Activated T-helper 1 cell treated with anti-CD3 and anti-CD28 coated beads, Interleukin-2, amount 50 U/mL, for 16 hours (primary cell): ENCODE data around the gene SPIB.
A peak's percentile ranks its signal among the peaks of the same experiment; 100 is the strongest.
"Not testable (repeated sequence)": the region's sequence is repeated elsewhere in the genome, so short reads cannot be mapped to it uniquely, and the experiment has no call there.

Experiments
- DNase-seq, 2 donors: peaks; one replicate each; pipeline ENCODE4 v3.0.0-alpha.2; 2020; ENCODE audit warnings: low read depth in 1 of 2, low spot score in 1 of 2

The SPIB gene

GRCh38 chr19:50390952-50391351 lies 27.8 kb upstream of the SPIB start:
- DNase-seq = not testable (repeated sequence)

- no peak for DNase-seq
Measured at GRCh38 chr19:50392759-50393158, 26.0 kb upstream of the SPIB start.

- DNase-seq = no peak
Measured at GRCh38 chr19:50393589-50393988, 25.1 kb upstream of the SPIB start.

- DNase-seq = no peak
Measured at GRCh38 chr19:50394017-50394416, 24.7 kb upstream of the SPIB start.

- DNase-seq = no peak
Measured at GRCh38 chr19:50398675-50399367, 19.9 kb upstream of the SPIB start.

GRCh38 chr19:50399368-50399745 lies 19.4 kb upstream of the SPIB start:
- DNase-seq = no peak

GRCh38 chr19:50401605-50402450 lies 16.9 kb upstream of the SPIB start:
- no peak for DNase-seq

- DNase-seq = no peak
Measured at GRCh38 chr19:50402544-50403301, 16.0 kb upstream of the SPIB start.

GRCh38 chr19:50406156-50406820 lies 12.4 kb upstream of the SPIB start:
- DNase-seq = no peak

- DNase-seq = no peak
Measured at GRCh38 chr19:50406829-50407228, 11.9 kb upstream of the SPIB start.

GRCh38 chr19:50409347-50409746 lies 9.4 kb upstream of the SPIB start:
- DNase-seq = no peak

- DNase-seq = no peak
Measured at GRCh38 chr19:50410109-50410508, 8.6 kb upstream of the SPIB start.

- no peak for DNase-seq
Measured at GRCh38 chr19:50412419-50412818, 6.3 kb upstream of the SPIB start.

GRCh38 chr19:50413096-50413495 lies 5.6 kb upstream of the SPIB start:
- no peak for DNase-seq

GRCh38 chr19:50413531-50413930 lies 5.2 kb upstream of the SPIB start:
- DNase-seq = no peak

GRCh38 chr19:50414864-50415660 lies 3.7 kb upstream of the SPIB start:
- DNase-seq = peak; percentile 58 to 65

GRCh38 chr19:50415661-50416033 lies 3.1 kb upstream of the SPIB start:
- no peak for DNase-seq

GRCh38 chr19:50416034-50416977 lies 2.4 kb upstream of the SPIB start:
- DNase-seq = no peak
